Measurements from ENCODE around the gene ZKSCAN5. TPM values are rescaled to one million over a fixed set of nuclear protein-coding genes. Genes with fewer than 3 reads are reported as not detected.

The ZKSCAN5 gene
- total RNA-seq: 1 to 10 TPM; 3.2 to 7.1 (median 5.1) TPM

DNA sequence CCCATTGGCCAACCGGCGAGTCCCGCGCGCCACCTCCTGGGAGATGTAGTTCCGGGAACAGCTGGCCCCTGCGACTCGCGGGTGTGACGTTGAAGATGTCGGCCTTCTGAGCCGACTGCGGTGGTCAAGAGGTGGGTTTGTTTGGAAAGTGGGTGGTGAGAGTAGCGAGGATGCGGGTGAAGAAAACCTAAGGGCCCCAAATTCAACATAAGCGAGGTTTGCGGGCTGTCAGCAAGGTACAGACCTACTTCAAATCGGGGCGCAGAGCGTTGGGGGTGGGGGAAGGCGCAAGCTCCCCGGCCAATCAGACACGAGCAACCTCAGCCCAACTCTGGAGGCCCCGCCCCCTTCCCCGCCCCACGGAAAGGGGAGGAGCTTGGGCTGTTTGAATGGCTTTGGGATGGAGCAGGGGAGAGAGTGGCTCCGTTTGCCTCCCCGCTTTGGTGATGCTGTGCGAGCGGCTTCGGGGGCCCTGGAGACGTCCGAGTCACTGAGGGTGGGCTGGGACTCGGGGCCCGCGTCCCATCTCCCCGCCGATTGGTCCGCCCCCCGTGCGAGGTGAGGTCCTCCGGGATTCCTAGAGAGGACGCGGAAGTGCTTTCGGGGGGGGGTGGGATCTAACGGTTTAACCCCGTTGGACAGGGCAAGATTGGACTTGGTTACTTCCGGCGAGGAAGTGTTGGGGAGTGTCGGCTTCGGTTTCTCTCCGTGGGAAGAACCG is at the start of gene ZKSCAN5:
TSS of gene ZKSCAN5 (plus strand) at position 60 of the 721 bp plus-strand sequence. CDS start 1,383 bp downstream, outside the sequence.
- peaks cover 0 to 8% (median 0%) of the 10 kb centered on the region in 3 donors for H3K36me3 ChIP-seq
- peak; percentile 90 for DNase-seq
- peak within 1 kb of the TSS; percentile 88 to 96 (median 94) for H3K27ac ChIP-seq
- no peaks in the 10 kb centered on the region for H3K9me3 ChIP-seq
- peak within 1 kb of the TSS; percentile 65 to 94 (median 85) for H3K4me3 ChIP-seq
- TF ChIP-seq, protein P1, sequence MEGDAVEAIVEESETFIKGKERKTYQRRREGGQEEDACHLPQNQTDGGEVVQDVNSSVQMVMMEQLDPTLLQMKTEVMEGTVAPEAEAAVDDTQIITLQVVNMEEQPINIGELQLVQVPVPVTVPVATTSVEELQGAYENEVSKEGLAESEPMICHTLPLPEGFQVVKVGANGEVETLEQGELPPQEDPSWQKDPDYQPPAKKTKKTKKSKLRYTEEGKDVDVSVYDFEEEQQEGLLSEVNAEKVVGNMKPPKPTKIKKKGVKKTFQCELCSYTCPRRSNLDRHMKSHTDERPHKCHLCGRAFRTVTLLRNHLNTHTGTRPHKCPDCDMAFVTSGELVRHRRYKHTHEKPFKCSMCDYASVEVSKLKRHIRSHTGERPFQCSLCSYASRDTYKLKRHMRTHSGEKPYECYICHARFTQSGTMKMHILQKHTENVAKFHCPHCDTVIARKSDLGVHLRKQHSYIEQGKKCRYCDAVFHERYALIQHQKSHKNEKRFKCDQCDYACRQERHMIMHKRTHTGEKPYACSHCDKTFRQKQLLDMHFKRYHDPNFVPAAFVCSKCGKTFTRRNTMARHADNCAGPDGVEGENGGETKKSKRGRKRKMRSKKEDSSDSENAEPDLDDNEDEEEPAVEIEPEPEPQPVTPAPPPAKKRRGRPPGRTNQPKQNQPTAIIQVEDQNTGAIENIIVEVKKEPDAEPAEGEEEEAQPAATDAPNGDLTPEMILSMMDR (IDR thresholded peaks at IDR 0.05): no peak
- TF ChIP-seq POLR2A (IDR thresholded peaks at IDR 0.05): peak in 2 of 4 donors; percentile 59 to 68
- peaks cover 20 to 49% (median 34%) of the 10 kb centered on the region in 3 donors for H3K4me1 ChIP-seq
- intact Hi-C loops (cut with DNase I): no loop called here
- WGBS, 2 donors: 0 to 3% methylated on average over 2 to 14 of the region's 53 CpGs
- no peaks in the 10 kb centered on the region for H3K27me3 ChIP-seq

DNA sequence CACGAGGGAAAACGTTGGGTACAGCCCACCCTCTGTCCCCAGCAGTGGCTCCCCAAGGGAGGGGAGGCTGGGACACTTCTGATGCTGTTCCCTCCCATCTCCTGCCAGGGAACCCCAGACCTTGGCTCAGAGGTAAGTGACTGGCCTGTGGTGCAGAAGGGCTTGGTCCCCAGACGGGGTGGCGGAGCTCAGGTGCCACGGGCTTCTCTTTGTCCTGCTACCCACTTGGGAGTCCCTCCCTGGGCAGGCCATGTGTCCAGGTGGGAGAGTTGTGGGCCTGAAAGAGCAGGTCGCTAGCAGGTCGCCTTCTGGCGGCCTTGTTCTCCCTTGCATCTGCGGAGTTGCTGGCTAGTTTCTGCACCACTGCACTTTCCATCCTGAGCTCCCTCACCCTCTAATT is 48.6 kb upstream of the ZKSCAN5 start:
- Histone ChIP-seq H3K4me1 (peaks cover 0 to 38% (median 0%) of the 10 kb centered on the region in 3 donors), H3K27ac (no peak overlapping the region), H3K36me3 (peaks cover 20 to 100% (median 50%) of the 10 kb centered on the region in 3 donors), H3K9me3 (no peaks in the 10 kb centered on the region), H3K4me3 (no peak overlapping the region), H3K27me3 (no peaks in the 10 kb centered on the region)
- 91% methylated on average over 4 of the region's 9 CpGs; no CpG with 5 or more reads in 1 of the 2 donors for WGBS, 2 donors
- intact Hi-C loops (cut with DNase I): no loop called here
- no peak for DNase-seq
- TF ChIP-seq, protein P1 (IDR thresholded peaks at IDR 0.05): no peak
- TF ChIP-seq POLR2A (IDR thresholded peaks at IDR 0.05): no peak

- no peaks in the 10 kb centered on the region for H3K9me3 ChIP-seq
- no peak overlapping the region for H3K4me3 ChIP-seq
- no peak for DNase-seq
- intact Hi-C loops (cut with DNase I): no loop called here
- TF ChIP-seq POLR2A (IDR thresholded peaks at IDR 0.05): no peak
- TF ChIP-seq, protein P1 (IDR thresholded peaks at IDR 0.05): no peak
- no peak overlapping the region for H3K27ac ChIP-seq
- H3K4me1 ChIP-seq: peaks cover 0 to 42% (median under 1%) of the 10 kb centered on the region in 3 donors
- no peaks in the 10 kb centered on the region for H3K27me3 ChIP-seq
- 76% methylated on average over 7 to 13 of the region's 13 CpGs for WGBS, 2 donors
- peaks cover 18 to 99% (median 48%) of the 10 kb centered on the region in 3 donors for H3K36me3 ChIP-seq
Measured at GRCh38 chr7:99456288-99456687, 48.2 kb upstream of the ZKSCAN5 start.

GRCh38 chr7:99457050-99457649 is 47.3 kb upstream of the ZKSCAN5 start:
- Histone ChIP-seq H3K27me3 (no peaks in the 10 kb centered on the region), H3K9me3 (no peaks in the 10 kb centered on the region), H3K36me3 (peaks cover 18 to 95% (median 41%) of the 10 kb centered on the region in 3 donors), H3K4me1 (peaks cover 0 to 41% (median 6%) of the 10 kb centered on the region in 3 donors), H3K4me3 (no peak overlapping the region), H3K27ac (no peak overlapping the region)
- no peak for DNase-seq
- 68 to 83% methylated on average over 5 of the region's 6 CpGs for WGBS, 2 donors
- intact Hi-C loops (cut with DNase I): no loop called here
- TF ChIP-seq POLR2A (IDR thresholded peaks at IDR 0.05): no peak
- TF ChIP-seq, protein P1 (IDR thresholded peaks at IDR 0.05): no peak
